Naive thymus-derived CD4-positive, alpha-beta T cell (primary cell): ENCODE results near the gene HABP4. TPM values are rescaled to one million over a fixed set of nuclear protein-coding genes. Genes with fewer than 3 reads are reported as not detected.

Experiments used
- ATAC-seq: fragments of 150-1000 bp; cut with Tn5 transposase; 2 replicates; pipeline ENCODE4 v1.10.0; 2021; ENCODE audit warnings: mild to moderate bottlenecking, moderate library complexity
- CTCF ChIA-PET: fragments of 350-600 bp; sonication (Branson Sonifier 250); formaldehyde crosslinking; loops from one replicate; lab custom pipeline; 2021; ENCODE audit warnings: antibody characterized with exemption; lab: Charles Lee
- POLR2A ChIA-PET: fragments of 350-600 bp; sonication (Branson Sonifier 250); formaldehyde crosslinking; loops from one replicate; lab custom pipeline; 2021; ENCODE audit warnings: antibody characterized with exemption, inconsistent platforms; lab: Charles Lee
- DNase-seq, 9 donors: peaks; one replicate each; pipeline versions ENCODE4 v3.0.0 to v3.0.0-alpha.2; 2020 to 2022; ENCODE audit warnings: mixed read lengths in 1 of 9
- H3K27ac ChIP-seq: one replicate; pipeline ENCODE4 v1.7.0; 2013; ENCODE audit warnings: mild to moderate bottlenecking, low read depth, low read length, moderate library complexity
- H3K27me3 ChIP-seq, 2 donors: one replicate each; pipeline ENCODE4 v1.7.0; 2013; ENCODE audit warnings: low read length in 2 of 2, mild to moderate bottlenecking in 2 of 2, moderate library complexity in 2 of 2; ENCODE audit not compliant: control insufficient read depth in 2 of 2, insufficient read depth in 2 of 2
- H3K36me3 ChIP-seq, 3 experiments: 1 replicate in 2 of 3; 2 replicates in 1 of 3; pipeline ENCODE4 v1.7.0; 2013; ENCODE audit warnings: low read length in 3 of 3, mild to moderate bottlenecking in 3 of 3, moderate library complexity in 1 of 3; ENCODE audit not compliant: insufficient read depth in 3 of 3, control insufficient read depth in 2 of 3
- H3K4me1 ChIP-seq, 2 donors: one replicate each; pipeline ENCODE4 v1.7.0; 2013; ENCODE audit warnings: low read length in 2 of 2, mild to moderate bottlenecking in 2 of 2, moderate library complexity in 1 of 2; ENCODE audit not compliant: control insufficient read depth in 2 of 2, insufficient read depth in 2 of 2
- H3K4me3 ChIP-seq: 2 replicates; pipeline ENCODE4 v1.7.0; 2013; ENCODE audit warnings: mild to moderate bottlenecking, low read length
- H3K9me3 ChIP-seq, 3 experiments: 1 replicate in 2 of 3; 2 replicates in 1 of 3; pipeline ENCODE4 v1.7.0; 2013; ENCODE audit warnings: low read length in 3 of 3; ENCODE audit not compliant: control insufficient read depth in 2 of 3
- H3K27ac Mint-ChIP-seq, 9 donors: one replicate each; pipeline ENCODE4 v1.8.0; 2020 to 2022; ENCODE audit warnings: mixed read lengths in 9 of 9, mild to moderate bottlenecking in 8 of 9, moderate library complexity in 5 of 9, inconsistent platforms in 2 of 9
- H3K27me3 Mint-ChIP-seq, 5 donors: one replicate each; pipeline ENCODE4 v1.8.0; 2021 to 2022; ENCODE audit warnings: mixed read lengths in 5 of 5, mild to moderate bottlenecking in 1 of 5
- H3K36me3 Mint-ChIP-seq, 5 donors: one replicate each; pipeline ENCODE4 v1.8.0; 2020 to 2022; ENCODE audit warnings: mixed read lengths in 5 of 5, mild to moderate bottlenecking in 3 of 5, inconsistent platforms in 1 of 5
- H3K4me1 Mint-ChIP-seq, 7 donors: one replicate each; pipeline ENCODE4 v1.8.0; 2020 to 2022; ENCODE audit warnings: mixed read lengths in 7 of 7, mild to moderate bottlenecking in 3 of 7, inconsistent platforms in 1 of 7
- H3K4me3 Mint-ChIP-seq, 10 donors: one replicate each; pipeline ENCODE4 v1.8.0; 2020 to 2022; ENCODE audit warnings: mild to moderate bottlenecking in 10 of 10, mixed read lengths in 10 of 10, moderate library complexity in 6 of 10, inconsistent platforms in 2 of 10
- H3K9me3 Mint-ChIP-seq, 11 donors: one replicate each; pipeline ENCODE4 v1.8.0; 2020 to 2022; ENCODE audit warnings: mixed read lengths in 11 of 11, mild to moderate bottlenecking in 4 of 11, inconsistent platforms in 1 of 11, moderate library complexity in 1 of 11
- intact Hi-C, 2 donors: fragments of 100-400 bp; cut with micrococcal nuclease; formaldehyde crosslinking; loops; one replicate each; pipeline ENCODE4 v1.15.1; 2023
- polyA plus RNA-seq, 2 donors: library from polyadenylated mRNA; unstranded; fragments of 300-500 nt; fragmentation: Illumina TruSeq; gene quantifications; one replicate each; pipeline ENCODE4 v1.2.3, GENCODE V29; 2021
- total RNA-seq, 6 experiments: library from RNA in 5 of 6; stranded (reverse) in 5 of 6; gene quantifications; 1 replicate in 5 of 6; 2 replicates in 1 of 6; pipeline ENCODE4 v1.2.3 and lab custom pipeline; 2021 to 2026

The HABP4 gene
- total and polyA plus RNA-seq, 7 experiments from 2014 or later: 6.6 to 40.3 (median 23.9) TPM

DNA sequence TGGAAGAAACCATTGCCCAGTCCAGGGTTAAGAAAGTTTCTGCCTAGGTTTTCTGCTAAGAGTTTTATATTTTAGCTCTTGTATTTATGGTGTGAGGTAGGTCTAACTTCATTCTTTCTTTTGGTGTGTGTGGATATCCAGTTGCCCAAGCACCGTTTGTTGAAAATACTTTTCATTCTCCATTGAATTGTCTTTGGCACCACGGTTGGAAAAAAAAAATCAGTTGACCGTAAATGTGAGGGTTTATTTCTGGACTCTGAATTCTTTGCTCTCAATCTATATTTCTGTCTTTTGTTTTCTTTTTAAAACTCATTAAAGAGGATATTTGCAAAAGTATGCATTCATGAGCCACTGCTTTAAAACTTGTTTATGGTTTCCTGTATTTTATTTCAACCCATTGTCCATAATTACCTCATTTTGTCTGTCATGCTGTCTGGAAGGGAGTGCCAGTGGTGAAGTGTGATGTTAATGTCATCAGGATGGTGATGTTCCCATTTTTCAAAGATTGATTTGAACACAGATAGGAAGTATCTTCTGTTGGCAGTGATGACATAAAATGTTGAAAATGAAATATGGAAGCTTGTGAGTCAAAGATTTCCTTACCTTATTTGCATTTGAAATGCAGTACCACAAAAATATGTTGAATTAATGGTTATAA is 33.9 kb downstream of the HABP4 start:
- no peak for DNase-seq
- intact Hi-C loops: no loop called here
- ATAC-seq: no peak

DNA sequence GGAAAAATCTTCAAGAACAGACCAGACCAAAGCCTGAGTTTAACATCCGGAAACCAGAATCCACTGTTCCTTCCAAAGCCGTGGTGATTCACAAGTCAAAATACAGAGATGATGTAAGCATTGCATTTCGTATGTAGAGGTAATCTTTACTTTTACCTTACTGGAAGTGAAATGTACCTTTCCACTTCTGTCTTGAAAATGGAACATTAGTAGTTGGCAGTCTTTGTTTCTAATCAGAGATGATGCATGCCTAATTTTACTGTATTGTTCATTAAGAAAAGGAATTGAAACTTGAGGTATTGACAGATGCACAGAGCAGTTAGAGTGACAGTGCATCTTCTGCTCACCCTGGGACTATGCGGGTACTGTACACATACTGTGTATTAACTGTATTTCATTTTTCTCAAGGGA is 34.6 kb downstream of the HABP4 start:
- peaks cover 9 to 64% (median 15%) of the 10 kb centered on the region in 3 experiments for H3K36me3 ChIP-seq
- Mint-ChIP-seq H3K9me3 (no peaks in the 10 kb centered on the region), H3K27me3 (no peaks in the 10 kb centered on the region), H3K27ac (peak overlapping the region in 2 of 9 donors; percentile 9 to 21), H3K4me1 (peaks cover 0 to 9% (median 0%) of the 10 kb centered on the region in 7 donors), H3K36me3 (peaks cover 13 to 55% (median 22%) of the 10 kb centered on the region in 5 donors), H3K4me3 (no peak overlapping the region)
- H3K4me1 ChIP-seq: no peaks in the 10 kb centered on the region
- no peaks in the 10 kb centered on the region for H3K9me3 ChIP-seq
- H3K4me3 ChIP-seq: no peak overlapping the region
- H3K27ac ChIP-seq: no peak overlapping the region
- ChIA-PET POLR2A (no interaction called here), CTCF (no interaction called here)
- DNase-seq (no peak), ATAC-seq (peak; percentile 40)
- H3K27me3 ChIP-seq: no peaks in the 10 kb centered on the region
- intact Hi-C loops: no loop called here

More for the DNA sequence above, 33.9 kb downstream of the HABP4 start:
- ChIA-PET CTCF (no interaction called here), POLR2A (interaction anchor here (0.8 kb wide), 1 partner anchor 39 kb away, joined by 3 read pairs; no protein-coding TSS in a partner anchor)
- H3K4me1 ChIP-seq: no peaks in the 10 kb centered on the region
- Mint-ChIP-seq H3K4me3 (no peak overlapping the region), H3K27me3 (no peaks in the 10 kb centered on the region), H3K36me3 (peaks cover 11 to 57% (median 26%) of the 10 kb centered on the region in 5 donors), H3K9me3 (no peaks in the 10 kb centered on the region), H3K27ac (peak overlapping the region in 2 of 9 donors; percentile 21 to 60), H3K4me1 (peaks cover 0 to 9% (median 0%) of the 10 kb centered on the region in 7 donors)
- H3K36me3 ChIP-seq: peaks cover 9 to 58% (median 9%) of the 10 kb centered on the region in 3 experiments
- no peaks in the 10 kb centered on the region for H3K9me3 ChIP-seq
- no peak overlapping the region for H3K4me3 ChIP-seq
- no peak overlapping the region for H3K27ac ChIP-seq
- H3K27me3 ChIP-seq: no peaks in the 10 kb centered on the region

DNA sequence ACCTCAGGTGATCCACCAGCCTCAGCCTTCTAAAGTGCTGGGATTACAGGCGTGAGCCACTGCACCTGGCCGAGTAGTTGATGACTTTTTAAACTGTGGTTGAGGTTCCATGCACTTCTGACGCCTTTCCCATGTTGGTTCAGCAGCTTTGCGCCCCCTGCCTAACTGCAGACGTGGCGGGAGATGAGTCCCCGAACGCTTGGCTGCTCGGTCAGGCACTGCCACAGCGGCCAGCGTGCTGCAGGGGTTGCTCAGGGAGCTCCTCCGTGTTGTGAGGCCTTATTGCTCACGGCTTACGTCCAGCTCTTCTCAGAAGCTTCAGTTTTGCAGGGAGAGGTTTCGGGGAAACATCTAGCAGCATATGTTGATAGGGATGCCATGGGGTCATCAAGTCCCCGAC is 35.3 kb downstream of the HABP4 start:
- H3K9me3 Mint-ChIP-seq: no peaks in the 10 kb centered on the region
- no peaks in the 10 kb centered on the region for H3K27me3 Mint-ChIP-seq
- H3K9me3 ChIP-seq: no peaks in the 10 kb centered on the region
- intact Hi-C loops: no loop called here
- peaks cover 0 to 9% (median 0%) of the 10 kb centered on the region in 7 donors for H3K4me1 Mint-ChIP-seq
- peaks cover 19 to 55% (median 27%) of the 10 kb centered on the region in 5 donors for H3K36me3 Mint-ChIP-seq
- ATAC-seq (no peak), DNase-seq (no peak)
- CTCF ChIA-PET: no interaction called here
- no peaks in the 10 kb centered on the region for H3K4me1 ChIP-seq
- no peaks in the 10 kb centered on the region for H3K27me3 ChIP-seq
- no peak overlapping the region for H3K27ac ChIP-seq
- no peak overlapping the region for H3K4me3 Mint-ChIP-seq
- no peak overlapping the region for H3K4me3 ChIP-seq
- POLR2A ChIA-PET: no interaction called here
- H3K36me3 ChIP-seq: peaks cover 9 to 65% (median 19%) of the 10 kb centered on the region in 3 experiments
- H3K27ac Mint-ChIP-seq: no peak overlapping the region

DNA sequence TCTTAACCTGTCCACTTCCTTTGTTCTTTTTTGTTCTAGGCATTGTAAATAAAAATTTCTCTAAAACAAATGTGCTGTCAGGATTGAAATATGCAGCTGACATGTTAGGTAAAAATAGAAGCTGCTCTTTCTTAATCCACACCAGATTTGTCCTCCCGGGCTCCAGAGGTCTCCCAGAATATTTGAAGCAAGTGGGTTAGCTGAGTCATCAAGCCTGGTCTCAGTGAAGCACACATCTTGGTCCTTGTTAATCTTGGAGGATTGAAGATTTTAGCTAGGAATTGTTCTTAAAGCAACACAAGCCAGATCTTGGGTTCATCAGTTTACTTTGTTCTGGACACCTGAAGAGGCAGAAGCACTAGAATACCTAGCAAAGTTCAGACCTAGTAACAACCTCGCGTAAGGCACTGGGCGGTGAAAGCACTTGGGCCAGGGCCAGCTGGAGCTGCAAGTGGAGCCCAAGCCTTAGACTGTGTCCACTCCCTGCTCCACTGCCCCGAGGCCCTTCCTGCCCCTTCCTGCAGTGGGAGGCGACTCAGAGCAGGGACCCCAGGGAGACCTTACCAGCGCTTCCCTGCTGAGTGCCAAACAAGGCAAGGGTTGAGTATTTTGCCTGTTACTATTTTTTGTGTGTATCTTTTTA is 36.5 kb downstream of the HABP4 start:
- H3K27ac ChIP-seq: no peak overlapping the region
- Mint-ChIP-seq H3K27ac (no peak overlapping the region), H3K27me3 (no peaks in the 10 kb centered on the region), H3K9me3 (no peaks in the 10 kb centered on the region), H3K4me1 (peaks cover 2 to 9% (median 8%) of the 10 kb centered on the region in 7 donors), H3K36me3 (peaks cover 19 to 60% (median 27%) of the 10 kb centered on the region in 5 donors), H3K4me3 (no peak overlapping the region)
- intact Hi-C loops: no loop called here
- ChIA-PET POLR2A (interaction anchor here (0.6 kb wide), 1 partner anchor 53 kb away, joined by 4 read pairs; no protein-coding TSS in a partner anchor), CTCF (no interaction called here)
- no peaks in the 10 kb centered on the region for H3K27me3 ChIP-seq
- H3K4me1 ChIP-seq: no peaks in the 10 kb centered on the region
- peaks cover 14 to 77% (median 19%) of the 10 kb centered on the region in 3 experiments for H3K36me3 ChIP-seq
- DNase-seq: no peak
- ATAC-seq: no peak
- no peak overlapping the region for H3K4me3 ChIP-seq
- H3K9me3 ChIP-seq: no peaks in the 10 kb centered on the region

DNA sequence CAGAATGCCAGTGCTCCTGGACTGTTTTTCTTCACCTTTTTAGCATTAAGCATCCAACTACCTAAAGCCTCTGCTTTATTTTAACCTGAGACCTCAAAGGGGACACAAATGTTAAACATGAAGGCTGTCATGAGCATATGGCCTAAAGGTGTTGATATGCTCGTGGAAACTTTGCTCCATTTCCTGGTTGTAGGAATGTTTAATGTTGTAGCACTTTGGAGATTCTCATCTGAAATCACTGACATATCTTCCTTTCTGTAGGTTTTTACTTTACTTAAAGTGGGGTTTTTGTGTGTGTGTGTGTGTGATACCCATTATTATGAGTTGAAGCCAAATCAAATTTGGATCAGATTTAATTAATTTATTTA is 37.0 kb downstream of the HABP4 start:
- Mint-ChIP-seq H3K9me3 (no peaks in the 10 kb centered on the region), H3K27me3 (no peaks in the 10 kb centered on the region), H3K36me3 (peaks cover 20 to 63% (median 30%) of the 10 kb centered on the region in 5 donors), H3K4me3 (no peak overlapping the region), H3K4me1 (peaks cover 5 to 12% (median 8%) of the 10 kb centered on the region in 7 donors), H3K27ac (peak overlapping the region in 1 of 9 donors; percentile 52)
- DNase-seq (no peak), ATAC-seq (no peak)
- no peak overlapping the region for H3K4me3 ChIP-seq
- H3K27ac ChIP-seq: no peak overlapping the region
- H3K36me3 ChIP-seq: peaks cover 14 to 80% (median 19%) of the 10 kb centered on the region in 3 experiments
- H3K4me1 ChIP-seq: no peaks in the 10 kb centered on the region
- H3K27me3 ChIP-seq: no peaks in the 10 kb centered on the region
- ChIA-PET CTCF (interaction anchor here (1.1 kb wide), 1 partner anchor 16 kb away, joined by 3 read pairs; no protein-coding TSS in a partner anchor), POLR2A (no interaction called here)
- no peaks in the 10 kb centered on the region for H3K9me3 ChIP-seq
- intact Hi-C loops: no loop called here

DNA sequence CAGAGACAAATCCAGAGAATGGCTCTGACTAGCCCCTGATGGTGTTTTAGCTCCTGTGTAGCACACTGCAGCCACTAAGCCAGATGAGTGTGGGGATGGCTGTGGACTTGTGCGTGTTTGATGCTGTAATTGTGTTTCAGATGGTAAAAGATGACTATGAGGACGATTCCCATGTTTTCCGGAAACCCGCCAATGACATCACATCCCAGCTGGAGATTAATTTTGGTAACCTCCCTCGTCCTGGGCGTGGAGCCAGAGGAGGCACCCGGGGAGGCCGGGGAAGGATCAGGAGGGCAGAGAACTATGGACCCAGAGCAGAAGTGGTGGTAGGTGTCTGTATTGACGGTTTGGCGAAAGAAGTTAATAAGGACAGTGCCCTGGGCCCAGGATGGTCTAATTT is 38.0 kb downstream of the HABP4 start:
- Mint-ChIP-seq H3K9me3 (no peaks in the 10 kb centered on the region), H3K4me3 (no peak overlapping the region), H3K27ac (no peak overlapping the region), H3K4me1 (peaks cover 0 to 12% (median 7%) of the 10 kb centered on the region in 7 donors), H3K27me3 (no peaks in the 10 kb centered on the region), H3K36me3 (peaks cover 15 to 55% (median 21%) of the 10 kb centered on the region in 5 donors)
- Histone ChIP-seq H3K4me3 (no peak overlapping the region), H3K36me3 (peaks cover 13 to 77% (median 14%) of the 10 kb centered on the region in 3 experiments), H3K4me1 (no peaks in the 10 kb centered on the region), H3K27ac (no peak overlapping the region), H3K9me3 (no peaks in the 10 kb centered on the region), H3K27me3 (no peaks in the 10 kb centered on the region)
- intact Hi-C loops: no loop called here
- no peak for ATAC-seq
- POLR2A ChIA-PET: interaction anchor here (0.6 to 0.7 kb wide), 2 partner anchors 63 to 78 kb away, joined by 3 to 4 read pairs; no protein-coding TSS in a partner anchor
- CTCF ChIA-PET: interaction anchor here (1.1 kb wide), 1 partner anchor 15 kb away, joined by 3 read pairs; no protein-coding TSS in a partner anchor
- DNase-seq: no peak
